VCaP (cell line): ENCODE data around the gene ZNF710.
A peak's percentile ranks its signal among the peaks of the same experiment; 100 is the strongest.

ENCODE experiments used
- H3K27ac ChIP-seq: fragments of 450-650 bp; 2 replicates; pipeline ENCODE4 v1.5.1; 2017
- TF ChIP-seq, protein P1 (sequence below): fragments of 450-650 bp; conservative IDR thresholded peaks from 2 replicates; pipeline ENCODE4 v1.5.1; 2017; ENCODE audit warnings: mild to moderate bottlenecking, moderate library complexity

ZNF710 gene

DNA sequence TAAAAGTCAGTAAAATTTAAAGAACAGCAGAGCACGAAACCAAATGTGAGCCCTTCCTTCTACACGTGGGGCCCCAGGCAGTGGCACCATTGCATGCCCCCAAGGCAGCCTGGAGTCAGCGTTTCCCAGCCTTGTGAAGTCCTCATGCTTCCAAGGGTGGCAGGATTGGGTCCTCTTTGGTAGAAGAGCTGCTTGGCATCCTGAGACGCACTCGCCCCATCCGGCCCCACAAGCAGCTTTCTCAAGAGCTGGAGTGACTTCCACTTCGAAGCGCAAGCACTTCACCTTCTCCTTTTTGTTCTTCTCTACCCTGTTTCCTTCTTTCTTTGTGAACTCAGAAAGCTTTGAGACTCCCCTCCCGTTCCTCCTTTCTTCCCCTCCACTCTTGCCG is 34.7 kb downstream of the ZNF710 start:
- peak overlapping the region; percentile 80 for H3K27ac ChIP-seq
- TF ChIP-seq, protein P1, sequence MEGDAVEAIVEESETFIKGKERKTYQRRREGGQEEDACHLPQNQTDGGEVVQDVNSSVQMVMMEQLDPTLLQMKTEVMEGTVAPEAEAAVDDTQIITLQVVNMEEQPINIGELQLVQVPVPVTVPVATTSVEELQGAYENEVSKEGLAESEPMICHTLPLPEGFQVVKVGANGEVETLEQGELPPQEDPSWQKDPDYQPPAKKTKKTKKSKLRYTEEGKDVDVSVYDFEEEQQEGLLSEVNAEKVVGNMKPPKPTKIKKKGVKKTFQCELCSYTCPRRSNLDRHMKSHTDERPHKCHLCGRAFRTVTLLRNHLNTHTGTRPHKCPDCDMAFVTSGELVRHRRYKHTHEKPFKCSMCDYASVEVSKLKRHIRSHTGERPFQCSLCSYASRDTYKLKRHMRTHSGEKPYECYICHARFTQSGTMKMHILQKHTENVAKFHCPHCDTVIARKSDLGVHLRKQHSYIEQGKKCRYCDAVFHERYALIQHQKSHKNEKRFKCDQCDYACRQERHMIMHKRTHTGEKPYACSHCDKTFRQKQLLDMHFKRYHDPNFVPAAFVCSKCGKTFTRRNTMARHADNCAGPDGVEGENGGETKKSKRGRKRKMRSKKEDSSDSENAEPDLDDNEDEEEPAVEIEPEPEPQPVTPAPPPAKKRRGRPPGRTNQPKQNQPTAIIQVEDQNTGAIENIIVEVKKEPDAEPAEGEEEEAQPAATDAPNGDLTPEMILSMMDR = no peak

DNA sequence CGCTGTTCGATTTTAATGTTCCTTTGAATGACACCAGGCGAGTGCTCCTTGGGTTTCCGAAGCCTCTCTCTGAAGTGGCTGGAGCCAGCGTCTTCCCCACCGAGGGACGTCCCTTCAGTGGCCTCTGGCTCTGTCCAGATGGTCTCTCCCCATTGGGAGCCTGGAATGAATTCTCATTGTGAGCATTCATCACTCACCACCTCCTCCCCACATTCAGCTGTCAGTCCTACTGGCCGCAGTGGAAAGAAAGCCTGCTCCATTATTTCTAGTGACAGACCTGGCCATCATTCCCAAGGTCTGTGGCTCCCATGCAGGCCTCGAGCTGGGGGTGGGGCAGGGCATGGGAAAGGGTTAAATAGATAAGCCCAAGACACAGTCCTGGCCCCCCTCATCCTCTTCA is 35.2 kb downstream of the ZNF710 start:
- TF ChIP-seq, protein P1 = no peak
- peak overlapping the region; percentile 80; the same call in 1 of the 2 replicates for H3K27ac ChIP-seq

DNA sequence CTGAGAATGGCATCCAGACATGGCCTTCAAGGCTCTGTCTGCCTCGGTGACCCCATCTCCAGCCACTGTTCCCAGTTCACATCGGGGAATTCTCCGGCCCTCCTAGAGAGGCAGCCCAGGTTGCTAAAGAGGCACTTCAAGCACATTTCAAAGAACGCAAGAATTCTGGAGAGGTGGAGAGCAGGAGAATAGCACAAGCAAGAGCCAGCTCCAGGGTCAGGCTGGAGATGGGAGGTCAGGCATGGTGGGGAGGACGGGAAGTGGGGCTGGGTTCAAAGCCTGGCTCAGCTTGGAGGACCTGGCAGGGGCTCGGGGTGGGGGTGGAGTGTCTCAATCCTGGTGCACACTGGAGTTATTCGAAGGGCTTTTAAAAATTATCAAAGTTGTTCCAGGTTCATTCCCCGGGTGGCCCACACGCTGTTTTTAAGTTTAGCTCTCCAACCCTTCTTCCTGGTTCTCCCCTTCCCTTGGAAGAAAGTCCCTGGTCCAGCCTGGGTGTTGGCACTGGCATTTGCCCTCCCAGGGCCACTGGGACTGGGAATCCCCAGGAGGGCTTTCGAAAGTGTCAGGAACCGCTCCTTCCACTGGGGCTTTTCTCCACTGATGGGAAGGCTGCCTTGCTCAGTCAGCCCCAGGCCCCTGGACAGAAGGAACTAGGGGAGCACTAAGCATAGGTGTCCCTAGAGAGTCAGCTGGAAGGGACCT is 35.8 kb downstream of the ZNF710 start:
- TF ChIP-seq, protein P1 = no peak
- peak overlapping the region; percentile 80; the same call in 1 of the 2 replicates for H3K27ac ChIP-seq

DNA sequence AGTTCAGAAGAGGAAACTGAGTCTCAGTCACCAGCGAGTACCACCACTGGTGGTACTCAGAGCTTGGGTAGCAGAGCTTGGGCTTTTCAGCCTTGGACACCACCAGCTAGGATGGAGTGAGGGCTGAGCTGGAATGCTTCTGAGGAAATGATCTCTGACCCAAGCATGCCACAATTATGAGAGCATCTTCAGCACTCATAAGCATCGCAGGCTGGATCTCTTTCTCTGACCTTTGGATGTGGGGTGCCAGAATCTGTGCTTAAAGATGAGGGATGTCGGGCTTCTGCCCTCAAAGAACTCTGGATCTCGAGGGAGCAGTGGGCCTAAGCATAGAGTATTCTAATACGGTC is 36.4 kb downstream of the ZNF710 start:
- TF ChIP-seq, protein P1 = no peak
- no peak overlapping the region; the same call in 1 of the 2 replicates for H3K27ac ChIP-seq

DNA sequence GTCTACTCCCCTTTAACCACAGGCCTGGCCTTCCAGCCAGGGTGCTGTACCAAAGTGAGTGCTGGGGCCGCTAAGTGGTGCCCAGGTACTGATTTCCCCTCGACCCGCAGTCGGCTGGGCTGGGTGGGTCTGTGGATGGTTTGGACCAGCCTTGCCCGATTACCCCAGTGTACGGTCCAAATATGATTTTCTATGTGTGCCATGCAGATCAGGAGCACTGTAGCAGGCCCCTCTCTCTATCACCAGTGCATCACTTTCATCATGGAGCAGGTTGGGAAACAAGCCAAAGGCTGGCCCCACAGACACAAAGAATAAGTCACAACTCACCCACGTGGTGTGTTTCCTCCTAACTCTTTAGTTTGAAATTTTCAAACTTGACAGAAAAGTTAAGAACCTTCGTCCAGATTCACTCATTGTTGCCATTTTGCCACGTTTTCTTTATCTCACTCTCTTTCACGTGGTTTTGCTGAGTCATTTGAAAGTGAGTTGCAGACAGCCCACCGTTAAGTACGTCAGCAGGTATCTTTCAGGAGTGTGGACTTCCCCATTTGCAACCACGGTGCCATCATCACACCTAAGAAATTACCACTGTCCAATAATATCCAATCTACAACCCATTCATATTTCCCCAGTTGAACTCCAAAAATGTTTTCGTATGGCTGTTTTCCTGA is 37.0 kb downstream of the ZNF710 start:
- TF ChIP-seq, protein P1 = no peak
- no peak overlapping the region for H3K27ac ChIP-seq

DNA sequence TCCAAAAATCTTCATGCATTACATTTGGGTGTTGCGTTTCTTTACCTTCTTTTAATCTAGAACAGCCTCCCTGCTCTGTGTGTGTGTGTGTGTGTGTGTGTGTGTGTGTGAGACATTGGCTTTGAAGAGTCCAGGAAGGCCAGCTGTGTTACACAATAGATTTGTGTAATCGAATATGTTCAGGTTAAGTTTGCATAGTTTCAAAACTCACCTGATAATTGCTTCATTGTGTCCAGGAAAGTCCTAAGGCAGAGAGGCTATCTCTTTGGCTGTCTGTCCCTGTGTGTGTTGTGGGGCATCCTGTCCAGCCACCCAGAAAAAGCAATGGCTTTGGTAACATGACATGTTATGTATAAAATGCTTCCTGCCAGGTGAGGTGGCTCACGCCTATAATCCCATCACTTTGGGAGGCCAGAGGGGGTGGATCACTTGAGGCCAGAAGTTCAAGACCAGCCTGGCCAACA is 37.5 kb downstream of the ZNF710 start:
- TF ChIP-seq, protein P1 = no peak

DNA sequence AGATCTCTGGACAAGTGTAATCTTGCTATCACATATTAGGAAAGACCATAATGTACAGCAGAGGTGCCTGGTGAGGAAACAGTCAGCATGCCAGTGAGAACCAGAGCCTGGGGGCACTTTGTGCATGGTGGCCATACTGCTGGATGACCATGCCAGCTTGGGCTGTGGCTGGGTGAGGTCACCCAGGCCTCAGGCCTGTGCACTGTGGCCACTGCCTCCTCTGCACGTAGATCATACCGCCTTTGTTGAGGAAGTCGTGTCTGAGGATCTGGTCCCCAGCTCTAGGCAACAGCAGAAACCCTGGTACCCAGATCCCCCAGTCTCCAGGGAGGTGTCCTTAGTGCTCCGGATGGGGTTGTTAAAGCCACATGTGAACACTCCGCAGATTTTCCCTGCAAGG is 38.9 kb downstream of the ZNF710 start:
- H3K27ac ChIP-seq = no peak overlapping the region
- TF ChIP-seq, protein P1 = no peak

More for the DNA sequence above, 37.5 kb downstream of the ZNF710 start:
- no peak overlapping the region for H3K27ac ChIP-seq
